ENCODE measurements around the gene PLCB4.

Gene PLCB4

GRCh38 chr20:9514461-9515213 is 445.8 kb downstream of the PLCB4 start, which contains the start of gene LAMP5:
TSS of gene LAMP5 (plus strand) at chr20:9514590. CDS start at chr20:9514853, 263 bp downstream.
- H3K27me3 ChIP-seq (ENCODE audit: insufficient read depth, poor library complexity, severe bottlenecking), result peaks cover 52% of the 10 kb centered on the region
- no peak within 1 kb of the TSS for H3K27ac ChIP-seq (replicated peaks)
- TF ChIP-seq REST (IDR thresholded peaks at IDR 0.05; ENCODE audit: insufficient replicate concordance, low read depth) (peak; percentile 87), GABPA (IDR thresholded peaks at IDR 0.05; ENCODE audit: low read depth) (no peak), SPI1 (IDR thresholded peaks at IDR 0.05; ENCODE audit: borderline replicate concordance, low read depth) (no peak), CTCF (IDR thresholded peaks at IDR 0.05; ENCODE audit: insufficient read depth, low read length) (no peak)
- no peak for DNase-seq (ENCODE audit: low read depth in 1 of 2, low spot score in 1 of 2)
- peak within 1 kb of the TSS; percentile 54 for H3K4me3 ChIP-seq (replicated peaks; ENCODE audit: insufficient read depth, low read length)

GRCh38 chr20:9515214-9515585 is 446.3 kb downstream of the PLCB4 start:
- Histone ChIP-seq H3K27ac (replicated peaks) (no peak overlapping the region), H3K4me3 (replicated peaks; ENCODE audit: insufficient read depth, low read length) (peak overlapping the region; percentile 54), H3K27me3 (ENCODE audit: insufficient read depth, poor library complexity, severe bottlenecking) (peaks cover 53% of the 10 kb centered on the region)
- DNase-seq (ENCODE audit: low read depth in 1 of 2, low spot score in 1 of 2), result no peak
- no peak for TF ChIP-seq REST (IDR thresholded peaks at IDR 0.05; ENCODE audit: insufficient replicate concordance, low read depth)

- no peak overlapping the region for H3K27ac ChIP-seq (replicated peaks)
- H3K27me3 ChIP-seq (ENCODE audit: insufficient read depth, poor library complexity, severe bottlenecking), result peaks cover 53% of the 10 kb centered on the region
- TF ChIP-seq CTCF (IDR thresholded peaks at IDR 0.05; ENCODE audit: insufficient read depth, low read length) (no peak), REST (IDR thresholded peaks at IDR 0.05; ENCODE audit: insufficient replicate concordance, low read depth) (no peak), GABPA (IDR thresholded peaks at IDR 0.05; ENCODE audit: low read depth) (no peak), SPI1 (IDR thresholded peaks at IDR 0.05; ENCODE audit: borderline replicate concordance, low read depth) (no peak), POLR2AphosphoS5 (IDR thresholded peaks at IDR 0.05; ENCODE audit: low read depth) (no peak)
- peak in 1 of 2 experiments; percentile 78 for DNase-seq (ENCODE audit: low read depth in 1 of 2, low spot score in 1 of 2)
- peak overlapping the region; percentile 54 for H3K4me3 ChIP-seq (replicated peaks; ENCODE audit: insufficient read depth, low read length)
Observed at GRCh38 chr20:9515741-9516233, 446.9 kb downstream of the PLCB4 start.
